Lower leg skin (tissue), 4 donors: Measurements from ENCODE around the gene ZBTB4. TPM values are rescaled to one million over a fixed set of nuclear protein-coding genes. Genes with fewer than 3 reads are reported as not detected.
"Not testable (repeated sequence)": the region's sequence is repeated elsewhere in the genome, so short reads cannot be mapped to it uniquely, and the experiment has no call there.

Experiments
- DNase-seq, 2 donors: peaks; one replicate each; pipeline ENCODE4 v3.0.0-alpha.2; 2019; ENCODE audit warnings: low spot score in 2 of 2
- H3K4me3 ChIP-seq: fragments of 200-600 bp; sonication (generic); 2 replicates; pipeline ENCODE4 v1.5.1; 2017; ENCODE audit warnings: mild to moderate bottlenecking, low read depth; ENCODE audit not compliant: poor library complexity, severe bottlenecking
- CTCF ChIP-seq, 3 donors: fragments of 450-650 bp; IDR thresholded peaks; one replicate each; pipeline ENCODE4 v1.5.1; 2016; ENCODE audit warnings: antibody characterized with exemption in 3 of 3, mild to moderate bottlenecking in 3 of 3, moderate library complexity in 2 of 3
- POLR2A ChIP-seq, 2 donors: fragments of 450-650 bp; IDR thresholded peaks; one replicate each; pipeline ENCODE4 v1.6.1; 2016 to 2017; ENCODE audit warnings: antibody characterized with exemption in 2 of 2, mild to moderate bottlenecking in 1 of 2, moderate library complexity in 1 of 2
- WGBS, 2 donors: methylation state at CpG; one replicate each; pipeline ENCODE4 v1.1.5; 2018; 5-methylcytosine and 5-hydroxymethylcytosine counted together
- intact Hi-C: fragments of 100-400 bp; cut with DNase I; formaldehyde crosslinking; loops from one replicate; pipeline ENCODE4 v1.15.0; 2023; ENCODE audit warnings: low total_unique reads
- total RNA-seq, 4 donors: library from RNA; depleted of rRNA; stranded (reverse); fragments of >200 nt; gene quantifications; one replicate each; pipeline ENCODE4 v1.1.0, GENCODE V29; 2016

The ZBTB4 gene
- total RNA-seq, 4 donors from 2014 or later = 40.4 to 52.3 (median 47.7) TPM

- H3K4me3 ChIP-seq = peak overlapping the region; percentile 13
- peak in 1 of 2 donors; percentile 93 for DNase-seq
- 11 to 13% methylated on average over 26 of the region's 26 CpGs for WGBS, 2 donors
- intact Hi-C loops = no loop called here
- no peak for TF ChIP-seq CTCF (IDR thresholded peaks at IDR 0.05)
- no peak for TF ChIP-seq POLR2A (IDR thresholded peaks at IDR 0.05)
Observed at GRCh38 chr17:7477392-7478275, 1.8 kb downstream of the ZBTB4 start.

- H3K4me3 ChIP-seq = no peak overlapping the region
- TF ChIP-seq POLR2A (IDR thresholded peaks at IDR 0.05) = no peak
- TF ChIP-seq CTCF (IDR thresholded peaks at IDR 0.05) = no peak
Observed at GRCh38 chr17:7476951-7477350, 2.5 kb downstream of the ZBTB4 start.

GRCh38 chr17:7476494-7476893 is 2.9 kb downstream of the ZBTB4 start:
- WGBS, 2 donors = 19 to 24% methylated on average over 3 of the region's 3 CpGs
- DNase-seq = no peak
- TF ChIP-seq CTCF (IDR thresholded peaks at IDR 0.05) = no peak
- no peak for TF ChIP-seq POLR2A (IDR thresholded peaks at IDR 0.05)
- H3K4me3 ChIP-seq = no peak overlapping the region
- intact Hi-C loops = no loop called here

More at GRCh38 chr17:7476951-7477350, 2.5 kb downstream of the ZBTB4 start:
- DNase-seq = no peak
- 52 to 66% methylated on average over 5 of the region's 5 CpGs for WGBS, 2 donors
- intact Hi-C loops = no loop called here

GRCh38 chr17:7475764-7476422 is 3.5 kb downstream of the ZBTB4 start:
- H3K4me3 ChIP-seq = no peak overlapping the region
- peak; percentile 87 to 95 for DNase-seq
- TF ChIP-seq CTCF (IDR thresholded peaks at IDR 0.05) (no peak), POLR2A (IDR thresholded peaks at IDR 0.05) (no peak)
- 32 to 35% methylated on average over 15 of the region's 15 CpGs for WGBS, 2 donors
- intact Hi-C loops = no loop called here

GRCh38 chr17:7474767-7475166 is 4.7 kb downstream of the ZBTB4 start:
- intact Hi-C loops, DNase-seq, H3K4me3 ChIP-seq: not testable (repeated sequence)
- 59 to 60% methylated on average over 7 to 8 of the region's 8 CpGs for WGBS, 2 donors

- H3K4me3 ChIP-seq = no peak overlapping the region
- no peak for TF ChIP-seq POLR2A (IDR thresholded peaks at IDR 0.05)
- no peak for TF ChIP-seq CTCF (IDR thresholded peaks at IDR 0.05)
- intact Hi-C loops = no loop called here
- WGBS, 2 donors = 74 to 78% methylated on average over 2 of the region's 2 CpGs
- DNase-seq = no peak
Observed at GRCh38 chr17:7471729-7472128, 7.7 kb downstream of the ZBTB4 start.

GRCh38 chr17:7470457-7470973 is 8.9 kb downstream of the ZBTB4 start:
- H3K4me3 ChIP-seq, DNase-seq: not testable (repeated sequence)
- 76% methylated on average over 8 of the region's 8 CpGs for WGBS, 2 donors

GRCh38 chr17:7469843-7470242 is 9.6 kb downstream of the ZBTB4 start:
- intact Hi-C loops, DNase-seq, H3K4me3 ChIP-seq: not testable (repeated sequence)
- 90 to 93% methylated on average over 12 of the region's 12 CpGs for WGBS, 2 donors

More at GRCh38 chr17:7470457-7470973, 8.9 kb downstream of the ZBTB4 start:
- intact Hi-C loops = not testable (repeated sequence)
